ENCODE measurements around the gene ZXDC.

Gene ZXDC

DNA sequence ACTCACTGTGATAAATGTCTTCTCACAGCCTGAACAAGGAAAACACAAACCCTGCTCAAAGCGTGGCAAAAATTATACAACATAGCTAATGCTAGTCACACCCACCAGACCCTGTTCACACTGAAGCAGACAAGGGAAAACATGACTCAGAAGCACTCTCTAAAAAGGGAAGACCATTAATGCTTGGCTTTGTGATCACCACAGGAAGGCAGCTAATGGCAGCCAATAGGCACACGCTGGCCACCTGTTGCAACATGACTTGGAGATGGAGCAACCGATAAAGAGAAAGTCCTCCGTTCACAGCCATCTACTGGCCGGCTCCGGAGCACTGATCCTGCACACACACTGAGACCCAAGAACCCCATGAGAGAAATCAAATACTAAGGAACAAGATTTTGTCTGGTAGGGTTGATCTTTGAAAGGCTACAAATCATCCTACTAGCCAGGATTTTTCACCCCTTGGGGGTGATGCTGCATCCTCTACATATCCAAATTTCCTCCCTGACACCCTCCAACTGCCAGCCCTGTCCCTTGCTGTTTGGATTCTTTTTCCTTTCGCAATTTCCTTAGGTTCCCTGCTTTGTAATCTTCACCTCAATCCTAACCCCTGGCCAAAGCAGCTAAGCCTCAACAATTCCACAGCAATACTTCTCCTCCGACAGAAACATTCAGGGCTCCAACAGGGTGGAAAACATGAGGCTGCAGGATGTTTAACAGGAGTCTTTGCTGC, 3.2 kb downstream of the ZXDC start:
- DNase-seq, result peak; percentile 21

DNA sequence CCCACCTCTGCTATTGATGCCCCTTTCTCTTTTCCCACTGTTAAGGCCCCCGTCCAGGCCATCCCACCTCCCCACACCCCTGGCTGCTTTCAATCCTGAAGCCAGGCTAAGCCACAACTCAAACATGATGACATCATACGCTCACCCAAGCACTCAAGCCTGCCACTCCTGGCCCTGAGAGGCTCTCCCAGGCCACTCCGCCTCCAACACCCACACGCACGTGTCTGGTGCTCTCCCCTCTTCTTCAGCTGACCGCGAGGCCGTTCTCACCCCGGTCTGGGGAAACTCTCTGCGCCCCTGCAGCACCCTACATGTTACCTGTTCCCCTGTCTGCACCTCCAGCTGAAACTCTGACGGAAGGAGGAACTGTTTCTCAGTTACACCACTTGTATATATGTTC, 6.2 kb downstream of the ZXDC start:
- no peak for DNase-seq

DNA sequence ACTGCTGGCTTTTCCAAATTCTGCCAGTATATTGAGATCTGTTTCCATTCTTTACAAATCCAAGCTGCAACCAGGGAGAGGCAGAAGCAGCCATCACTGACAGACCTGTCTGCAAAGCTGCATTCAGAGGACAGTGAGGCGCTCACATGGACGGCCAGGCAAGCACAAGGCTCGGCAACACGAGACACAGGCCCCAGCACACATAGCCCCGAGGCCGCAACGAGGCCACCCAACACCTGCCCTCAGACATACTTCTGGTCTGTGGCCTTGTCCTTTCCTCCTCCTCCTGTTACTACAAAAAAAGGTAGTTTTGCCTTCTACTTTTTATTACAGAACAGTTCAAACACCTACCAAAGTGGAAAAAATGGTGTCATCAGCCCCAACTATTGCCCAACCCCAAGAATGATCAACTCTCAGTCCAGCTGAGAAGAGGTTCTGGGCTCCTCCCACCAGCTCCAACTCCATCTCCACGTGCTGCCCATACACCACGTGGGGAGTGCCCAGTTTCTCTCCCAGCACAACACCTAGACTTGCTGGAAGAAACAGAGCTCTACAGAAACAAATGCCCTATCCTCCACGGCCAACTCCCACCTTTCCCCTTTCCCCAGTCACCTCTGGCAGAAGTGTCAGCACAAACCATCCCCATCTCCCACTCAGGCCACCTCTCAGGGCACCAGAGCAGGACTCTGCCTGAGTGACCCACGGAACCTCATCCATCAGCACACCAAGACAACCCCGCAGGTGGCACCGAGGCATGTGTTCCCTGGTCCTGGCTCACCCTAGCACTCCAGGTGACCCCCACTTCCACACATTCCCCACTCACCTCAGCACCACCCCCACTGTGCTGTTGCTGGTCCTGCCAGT, 7.4 kb downstream of the ZXDC start:
- DNase-seq, result no peak

DNA sequence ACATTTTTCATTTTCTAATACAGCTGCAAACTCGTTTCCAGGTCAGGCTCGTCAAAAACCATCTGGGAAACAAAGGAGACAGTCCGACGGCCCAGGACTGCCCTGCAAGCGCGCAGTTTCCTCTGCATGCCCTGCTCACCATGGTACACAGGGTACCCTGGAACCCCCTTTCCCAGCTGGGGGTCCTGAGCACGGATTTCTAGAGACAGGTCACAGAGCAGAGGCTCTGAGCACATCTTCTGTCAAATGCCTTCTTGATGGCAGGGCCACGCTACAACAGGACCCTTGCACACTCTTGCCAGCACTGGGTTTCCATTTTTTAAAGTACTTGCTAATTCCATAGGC, 8.1 kb downstream of the ZXDC start:
- no peak for DNase-seq

DNA sequence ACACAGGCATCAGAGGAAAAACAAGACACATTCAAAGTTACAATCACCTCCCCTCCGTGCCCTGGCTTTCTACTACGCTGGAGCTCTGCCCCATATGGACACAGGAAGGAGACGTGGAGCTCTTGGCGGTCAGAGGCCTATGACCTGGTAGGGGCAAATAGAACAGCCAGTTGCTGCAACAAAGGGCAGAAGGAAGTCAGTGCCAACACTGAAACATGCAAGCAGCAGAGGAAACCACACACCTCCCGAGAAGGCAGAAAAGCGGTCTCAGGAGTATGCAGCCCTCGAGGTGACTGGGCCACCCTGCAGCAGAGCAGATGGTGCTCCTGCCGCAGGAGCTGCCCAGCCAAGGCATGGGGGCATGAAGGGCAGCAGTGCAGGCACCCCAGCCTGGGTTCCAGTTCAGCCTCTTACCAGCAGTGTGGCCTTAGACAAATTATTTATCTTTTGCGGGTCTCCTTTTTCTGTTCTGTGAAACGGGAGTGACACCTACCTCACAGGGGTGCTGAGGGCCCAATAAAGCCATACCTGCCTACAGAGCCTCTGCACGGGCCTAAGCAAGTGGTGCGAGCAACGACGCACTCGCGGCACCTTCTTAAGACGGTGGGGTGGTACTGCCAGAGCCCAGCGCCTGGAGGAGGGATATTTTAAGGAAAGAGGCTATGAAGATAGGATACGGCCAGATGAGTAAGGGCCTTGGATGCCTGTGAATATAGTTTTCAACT, 8.6 kb downstream of the ZXDC start:
- DNase-seq, result no peak

DNA sequence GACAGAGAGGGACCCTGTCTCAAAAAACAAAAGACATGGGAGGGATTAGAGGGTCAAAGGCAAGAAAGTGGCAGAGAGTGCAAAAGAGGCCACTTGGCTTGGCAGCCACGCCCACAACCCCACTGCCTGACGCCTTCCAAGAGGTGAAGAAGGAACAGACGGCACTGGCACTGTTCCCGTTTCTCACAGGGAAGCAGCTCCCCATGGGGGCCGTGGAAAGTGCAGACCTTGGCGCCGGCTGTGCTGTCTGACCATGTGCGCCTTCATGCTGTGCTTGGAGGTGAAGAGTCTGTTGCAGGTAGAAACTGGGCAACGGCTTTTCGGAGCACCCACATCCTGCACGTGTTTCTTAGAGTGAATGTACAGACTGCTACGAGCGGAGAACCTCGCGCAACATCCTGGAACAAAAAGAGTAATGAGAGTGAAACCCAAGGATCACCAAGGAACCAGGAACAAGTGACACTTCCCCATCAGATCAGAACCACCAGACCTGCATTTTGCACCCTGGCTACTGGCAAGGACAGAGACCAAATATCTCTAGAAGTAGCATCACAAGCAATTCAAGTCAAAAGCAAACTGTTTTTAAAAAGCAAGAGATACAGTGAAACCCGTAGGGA, 9.7 kb downstream of the ZXDC start:
- DNase-seq, result no peak

DNA sequence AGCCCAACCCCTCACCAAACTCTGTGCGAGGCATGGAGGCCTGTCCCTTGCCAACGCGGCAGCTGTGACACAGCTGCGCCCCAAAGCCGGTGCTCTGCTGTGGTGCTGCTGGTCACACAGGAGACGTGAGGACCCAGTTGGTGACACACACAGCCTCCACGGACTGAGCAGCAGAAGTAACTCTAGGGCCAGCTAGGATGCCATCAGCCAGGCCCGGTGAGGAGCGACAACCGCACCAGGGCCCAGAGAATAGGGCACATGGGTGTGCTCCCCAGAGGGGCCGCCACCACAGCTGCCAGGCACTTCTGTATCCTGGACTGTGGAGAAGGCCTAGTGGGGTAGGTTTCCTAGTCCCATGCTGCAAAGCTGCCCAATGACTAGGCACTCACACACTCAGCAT, 10.7 kb downstream of the ZXDC start:
- no peak for DNase-seq

DNA sequence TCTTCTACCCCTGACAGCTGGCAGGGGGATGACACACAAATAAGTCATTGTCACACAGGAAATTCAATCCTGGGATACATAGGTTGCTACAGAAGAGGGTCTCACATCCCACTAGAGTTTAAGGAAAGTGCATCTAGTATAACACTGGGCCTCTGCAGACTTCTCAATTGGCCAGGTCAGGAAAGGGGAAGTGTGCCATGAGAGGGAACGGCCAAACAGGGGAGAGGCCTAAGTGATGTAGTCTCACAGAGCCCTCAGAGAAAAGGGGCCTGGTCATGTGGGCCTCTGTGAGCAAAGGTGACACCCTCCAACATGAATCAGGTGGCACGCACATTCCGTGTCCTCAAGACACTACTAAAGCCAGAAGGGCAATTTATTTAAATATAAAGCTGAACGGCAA, 11.2 kb downstream of the ZXDC start:
- DNase-seq, result no peak

DNA sequence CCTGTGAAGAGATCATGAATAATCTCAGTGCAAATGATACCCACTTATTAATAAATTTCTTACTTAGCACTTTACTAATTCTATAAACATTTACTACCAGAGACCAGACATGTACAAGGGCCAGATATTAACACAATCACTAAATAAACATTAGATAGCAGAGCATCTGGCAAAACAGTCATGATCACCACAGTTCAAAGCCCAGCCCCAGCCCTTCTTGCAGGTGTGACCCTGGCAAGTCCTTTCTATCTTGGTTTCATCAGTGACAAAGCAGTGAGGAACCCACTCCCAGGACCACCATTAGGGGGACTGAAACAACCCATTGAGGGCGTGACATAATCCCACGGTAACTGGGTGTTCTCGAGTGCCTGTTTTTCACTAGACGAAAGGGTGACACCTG, 11.6 kb downstream of the ZXDC start:
- DNase-seq, result no peak

DNA sequence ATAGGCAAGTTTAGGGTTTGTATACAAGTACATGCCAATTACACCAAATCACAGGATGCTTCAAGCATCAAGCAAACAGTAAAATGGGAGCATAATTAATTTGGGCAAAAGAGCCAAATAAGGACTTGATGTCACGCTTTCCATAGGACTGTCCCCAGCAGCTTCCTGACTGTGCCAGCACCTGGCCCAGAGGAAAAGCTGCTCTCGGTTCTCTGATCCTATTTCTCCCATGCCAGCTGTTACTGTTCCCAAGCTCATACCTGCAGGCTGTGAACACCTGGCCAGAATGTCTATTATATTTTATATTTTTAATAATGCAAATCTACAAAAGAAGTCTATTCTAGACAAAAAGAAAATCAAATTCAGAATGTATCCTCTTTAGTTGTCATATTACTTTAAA, 12.2 kb downstream of the ZXDC start:
- no peak for DNase-seq

DNA sequence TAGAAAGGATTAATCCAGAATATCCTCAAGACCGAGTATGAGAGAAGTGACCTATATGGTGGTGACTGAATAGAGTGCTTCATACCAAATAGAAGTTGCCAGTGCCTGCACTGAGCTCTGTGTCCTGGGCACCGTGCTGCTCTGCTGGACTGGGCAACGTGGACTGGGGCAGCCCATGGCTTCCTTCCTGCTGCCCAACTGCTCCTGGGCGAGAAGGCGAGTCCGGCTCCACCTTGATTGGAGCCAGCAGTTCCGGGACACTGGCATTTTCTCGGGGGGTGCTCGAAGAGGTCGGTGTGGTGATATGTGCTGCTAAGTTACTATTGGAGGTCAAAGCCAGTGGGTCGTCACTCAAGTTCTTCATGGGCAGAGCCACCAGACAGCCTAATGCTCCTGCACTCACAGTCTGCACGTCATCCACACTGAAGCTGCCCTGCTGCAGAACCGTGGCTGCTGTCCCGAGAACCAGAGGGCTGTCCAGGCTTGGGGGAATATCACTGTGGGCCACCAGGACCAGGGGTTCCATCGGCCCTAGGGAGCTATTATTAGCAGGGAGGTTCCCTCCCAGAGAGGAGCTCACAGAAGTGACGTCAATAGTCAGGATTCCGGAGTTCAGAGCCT, 14.1 kb downstream of the ZXDC start:
- no peak for DNase-seq

DNA sequence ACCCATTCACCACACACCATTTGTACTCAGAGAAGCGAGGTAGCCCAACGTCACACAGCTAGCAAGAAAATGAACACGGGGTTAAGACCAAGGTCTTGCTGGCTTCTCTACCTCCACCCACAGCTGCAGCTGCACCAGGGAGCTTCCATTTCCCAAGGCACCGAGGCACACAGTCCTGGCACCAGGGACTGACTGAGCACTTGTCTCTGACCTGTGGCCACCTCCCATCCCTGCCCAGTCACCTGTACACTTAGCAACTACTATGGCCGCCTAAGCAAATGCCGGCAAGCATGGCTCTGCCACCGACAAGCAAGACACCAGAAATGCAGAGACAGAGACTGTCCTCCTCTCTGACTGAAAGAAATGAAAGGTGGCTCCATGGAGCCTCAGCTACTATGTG, 15.3 kb downstream of the ZXDC start:
- no peak for DNase-seq

DNA sequence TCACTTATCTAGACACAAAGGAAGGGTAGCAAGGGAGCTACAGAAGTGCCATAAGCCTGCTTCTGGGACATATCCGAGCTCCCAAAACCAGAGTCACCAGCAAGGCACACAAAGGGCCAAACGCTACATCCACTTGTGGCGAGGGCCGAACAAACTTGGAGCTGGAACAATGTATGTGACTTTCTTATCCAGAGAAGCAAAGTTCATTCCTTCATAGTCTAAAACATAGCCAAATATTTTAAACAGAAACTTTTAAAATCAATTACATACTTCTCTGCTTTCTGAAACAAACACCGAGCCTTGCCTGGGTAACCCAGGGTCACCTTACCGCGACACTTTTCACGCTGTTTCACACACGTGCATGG, 15.9 kb downstream of the ZXDC start:
- DNase-seq, result no peak

DNA sequence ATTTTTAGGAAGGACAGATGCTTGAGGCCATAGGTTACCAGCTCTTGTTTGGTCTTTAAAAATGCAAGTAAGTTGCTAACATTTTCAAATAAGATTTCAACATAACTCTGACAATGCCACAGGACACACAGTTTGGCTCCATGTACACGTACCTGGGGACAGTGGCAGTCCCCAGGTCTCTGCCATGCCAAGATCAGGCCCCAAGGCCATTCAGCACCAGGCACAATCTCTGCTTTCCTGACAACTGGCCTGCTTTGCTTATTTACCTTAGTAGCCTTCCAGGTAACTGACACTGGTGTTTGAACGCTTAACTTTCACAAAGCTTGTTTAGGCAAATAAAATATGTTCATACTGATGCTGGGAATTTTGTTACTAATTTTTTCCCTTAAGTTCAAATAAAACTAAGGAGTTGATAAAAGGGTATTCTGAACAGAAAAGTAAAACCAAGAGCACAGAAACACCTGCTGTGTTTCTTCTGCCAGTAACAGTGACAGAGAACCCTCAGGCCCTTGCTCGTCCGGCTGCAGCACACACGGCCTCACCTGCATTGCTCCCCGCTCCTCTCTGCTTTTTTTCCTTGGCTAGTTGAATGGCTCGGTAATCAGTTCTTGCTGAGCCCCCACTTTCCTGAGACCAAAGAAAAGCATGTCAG, 16.5 kb downstream of the ZXDC start:
- DNase-seq, result no peak

DNA sequence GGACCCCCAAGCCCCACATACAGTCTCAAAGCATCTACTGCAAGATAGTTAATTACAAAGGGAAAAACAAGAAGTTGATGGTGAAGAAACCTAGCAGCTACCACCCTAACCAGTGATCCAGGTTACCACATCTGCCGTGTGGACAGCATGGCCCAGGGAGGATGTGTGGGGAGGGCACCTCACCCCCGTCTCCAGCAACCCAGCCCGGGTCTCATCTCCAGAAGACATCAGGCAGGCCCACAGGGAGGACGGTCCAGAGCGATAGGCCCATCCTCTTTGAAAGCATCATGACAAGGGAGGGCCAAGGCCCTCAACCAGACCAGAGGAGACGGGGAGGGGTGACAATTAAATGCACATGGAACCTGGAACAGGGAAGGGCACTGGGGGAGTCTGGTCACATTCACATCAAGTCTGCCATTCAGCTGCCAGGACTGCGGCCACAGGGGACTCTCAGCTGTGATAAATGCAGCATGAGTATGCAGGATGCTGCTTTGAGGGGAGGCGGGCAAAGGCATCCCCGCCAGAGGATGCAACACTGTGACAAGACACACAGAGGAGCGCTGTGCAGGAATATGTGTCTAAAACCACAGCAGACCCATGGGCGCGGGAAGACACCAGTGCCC, 18.8 kb downstream of the ZXDC start:
- no peak for DNase-seq

DNA sequence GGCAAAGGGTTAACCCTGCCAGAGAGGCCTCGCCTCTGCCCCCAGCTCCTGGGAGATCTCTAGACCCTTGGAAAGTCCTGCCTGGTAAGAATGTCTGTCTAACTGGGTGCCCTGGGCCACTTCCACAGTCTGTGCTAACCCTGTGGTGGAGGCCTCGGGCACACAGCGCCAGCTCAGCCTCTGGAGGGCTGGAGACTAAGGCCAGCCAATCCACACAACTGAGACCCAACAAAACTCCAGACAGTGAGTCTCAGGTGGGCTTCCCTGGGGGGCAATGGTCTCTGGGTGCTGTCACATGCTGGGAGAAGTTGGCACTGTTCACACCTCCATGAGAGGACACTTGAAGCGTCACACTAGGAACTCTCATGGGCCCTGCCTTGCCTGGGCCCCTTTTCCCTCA, 19.5 kb downstream of the ZXDC start:
- DNase-seq, result no peak

DNA sequence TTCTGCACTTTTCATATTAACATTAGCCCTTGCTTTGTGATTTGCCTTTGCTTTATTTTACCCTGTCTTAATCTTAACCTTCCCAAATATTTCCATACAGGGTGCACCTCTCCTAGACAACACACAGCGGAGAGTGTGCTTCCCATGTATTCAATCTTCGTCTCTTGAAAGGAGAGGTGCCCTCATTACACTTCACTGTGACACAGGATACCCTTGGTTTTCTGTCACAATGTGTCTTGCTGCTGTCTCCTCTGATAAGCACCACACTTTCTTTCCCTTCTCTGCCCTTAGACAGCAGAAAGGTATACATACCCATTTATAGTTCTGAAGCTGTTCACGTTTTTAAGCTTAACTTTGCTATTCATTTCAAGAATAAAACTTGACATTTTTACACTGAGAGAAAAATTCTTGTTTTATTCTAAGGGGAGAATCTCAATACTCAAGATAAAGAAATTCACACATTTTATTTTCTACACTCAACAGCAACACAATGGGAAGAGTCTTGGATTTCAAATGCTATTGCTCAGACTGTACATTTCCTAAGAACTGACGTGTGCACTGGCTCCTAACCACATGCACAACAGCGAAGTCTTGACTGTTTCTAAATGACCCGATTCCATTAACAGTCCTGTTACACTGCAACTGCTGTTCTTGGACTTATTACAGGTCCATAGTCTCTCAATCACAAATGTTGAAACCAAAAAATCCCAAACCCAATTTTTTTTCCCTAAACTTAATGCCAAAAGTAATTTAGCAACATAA, 21.1 kb downstream of the ZXDC start:
- no peak for DNase-seq

DNA sequence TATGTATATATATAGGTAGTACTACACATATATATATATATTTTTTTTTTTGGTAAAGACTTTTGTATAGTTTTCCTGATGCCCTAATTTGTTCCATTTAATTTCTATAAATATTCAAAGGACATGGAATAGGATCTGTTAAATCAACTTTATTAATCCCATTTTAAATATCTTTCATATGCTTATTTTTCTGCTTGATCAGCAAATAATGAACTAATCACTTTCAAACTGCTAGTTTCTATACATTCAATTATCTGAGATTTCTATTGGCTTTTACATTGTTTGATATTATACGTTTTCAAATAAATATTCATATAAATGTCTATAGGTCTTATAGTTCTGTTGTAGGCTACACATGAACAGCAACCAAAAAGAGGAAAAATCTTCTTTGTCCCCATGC, 21.7 kb downstream of the ZXDC start:
- DNase-seq, result no peak

DNA sequence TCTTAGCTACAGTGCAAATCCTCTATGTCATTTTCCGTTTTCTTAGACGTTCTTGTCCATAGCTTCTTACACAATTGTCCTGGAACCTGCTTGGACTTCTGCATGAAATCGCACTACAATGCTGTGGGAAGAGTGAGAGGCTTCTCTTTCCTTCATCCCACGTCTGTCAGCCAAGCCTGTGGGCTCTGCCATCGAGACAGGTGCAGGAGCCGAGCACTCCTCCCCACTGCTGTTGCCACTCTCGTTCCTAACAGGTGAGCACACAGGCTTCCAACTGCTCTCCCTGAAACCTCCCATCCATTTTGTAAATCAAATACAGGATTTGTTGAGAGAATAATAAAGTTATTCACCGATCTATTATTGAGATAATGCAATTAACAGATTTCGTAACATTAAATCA, 23.5 kb downstream of the ZXDC start:
- DNase-seq, result no peak

DNA sequence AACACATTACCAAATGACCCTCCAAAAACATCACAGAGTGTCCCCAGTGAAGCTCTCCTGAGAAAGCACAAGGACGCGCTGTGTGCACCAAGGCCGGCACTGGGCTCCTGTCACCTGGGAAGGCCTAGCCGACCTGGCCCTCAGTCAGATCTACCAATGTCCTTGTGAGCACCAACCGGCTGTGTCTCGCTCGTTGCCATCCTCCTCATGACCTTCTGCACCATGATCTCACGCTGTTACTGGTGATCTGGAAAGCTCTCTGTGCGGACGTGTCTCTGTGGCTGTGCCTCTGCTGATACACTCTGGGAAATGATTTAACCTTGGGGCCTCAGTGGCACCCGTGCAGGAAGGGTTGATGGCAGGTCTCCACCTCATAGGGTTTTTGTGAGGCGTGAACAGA, 24.2 kb downstream of the ZXDC start:
- no peak for DNase-seq

DNA sequence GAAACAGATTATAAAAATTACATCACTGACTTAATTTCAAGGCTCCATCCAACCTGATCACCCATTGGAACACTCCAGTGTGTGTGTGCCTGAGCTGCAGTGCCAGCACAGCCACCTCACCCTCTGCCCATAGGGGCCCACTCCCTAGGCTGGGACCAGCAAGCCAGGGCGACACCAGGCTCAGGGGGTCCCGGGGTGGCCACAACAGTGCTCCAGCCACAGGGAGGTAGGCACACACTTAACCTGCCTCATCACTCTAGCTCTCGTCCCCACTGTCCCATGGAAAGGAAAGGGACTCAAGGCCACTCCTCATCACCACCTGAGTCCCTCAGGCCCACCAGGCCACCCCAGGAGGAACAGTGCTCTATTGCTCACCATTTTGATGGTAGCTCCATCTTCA, 24.9 kb downstream of the ZXDC start:
- no peak for DNase-seq
